H1 (cell line): Measurements from ENCODE around the gene TK1. TPM values are rescaled to one million over a fixed set of nuclear protein-coding genes. Genes with fewer than 3 reads are reported as not detected.

Experiments used
- ATF2 ChIP-seq: IDR thresholded peaks from 2 replicates; pipeline ENCODE4 v1.6.1; 2012; ENCODE audit warnings: low read length, inconsistent platforms
- ATF3 ChIP-seq: IDR thresholded peaks from 2 replicates; pipeline ENCODE4 v1.6.1; 2011; ENCODE audit warnings: low read depth, mild to moderate bottlenecking, low read length; ENCODE audit not compliant: insufficient read depth
- CHD2 ChIP-seq: IDR thresholded peaks from 2 replicates; pipeline ENCODE4 v1.6.1; 2012; ENCODE audit warnings: low read length, improper control_type of control experiment
- CREB1 ChIP-seq: IDR thresholded peaks from 2 replicates; pipeline ENCODE4 v1.6.1; 2012; ENCODE audit warnings: inconsistent platforms
- GTF2F1 ChIP-seq: IDR thresholded peaks from 2 replicates; pipeline ENCODE4 v1.6.1; 2012; ENCODE audit warnings: low read depth, low read length, improper control_type of control experiment, borderline replicate concordance
- JUND ChIP-seq: IDR thresholded peaks from 2 replicates; pipeline ENCODE4 v1.6.1; 2011; ENCODE audit warnings: mild to moderate bottlenecking, improper control_type of control experiment, low read length
- MAX ChIP-seq: IDR thresholded peaks from 2 replicates; pipeline ENCODE4 v1.6.1; 2012; ENCODE audit warnings: inconsistent platforms
- NANOG ChIP-seq: IDR thresholded peaks from 2 replicates; pipeline ENCODE4 v1.6.1; 2011; ENCODE audit warnings: low read length, low read depth, mild to moderate bottlenecking, inconsistent platforms; ENCODE audit not compliant: insufficient read depth, poor library complexity, severe bottlenecking
- POLR2AphosphoS5 ChIP-seq: IDR thresholded peaks from 2 replicates; pipeline ENCODE4 v1.6.1; 2011; ENCODE audit warnings: low read depth, low read length
- POU5F1 ChIP-seq: IDR thresholded peaks from 2 replicates; pipeline ENCODE4 v1.6.1; 2011; ENCODE audit warnings: low read depth, mild to moderate bottlenecking, low read length, moderate library complexity
- RXRA ChIP-seq: IDR thresholded peaks from 2 replicates; pipeline ENCODE4 v1.6.1; 2011; ENCODE audit warnings: low read depth, mild to moderate bottlenecking, low read length, moderate library complexity; ENCODE audit not compliant: insufficient read depth
- TAF1 ChIP-seq: IDR thresholded peaks from 2 replicates; pipeline ENCODE4 v1.6.1; 2011; ENCODE audit warnings: mild to moderate bottlenecking, low read depth, low read length
- TAF7 ChIP-seq: optimal IDR thresholded peaks from 2 replicates; pipeline ENCODE3; 2011; ENCODE audit warnings: low read depth, mild to moderate bottlenecking, inconsistent platforms, low read length, moderate library complexity, borderline replicate concordance
- ZNF274 ChIP-seq: IDR thresholded peaks from 2 replicates; pipeline ENCODE4 v1.7.0; 2012; ENCODE audit warnings: low read length, borderline replicate concordance; ENCODE audit errors: extremely low read depth
- polyA plus RNA-seq, 7 experiments: library from polyadenylated mRNA; depleted of rRNA in 3 of 7; stranded (reverse) in 5 of 7; unstranded in 2 of 7; fragments of >200 nt in 5 of 7; fragments of 200-250 nt in 2 of 7; gene quantifications; 1 replicate in 5 of 7; 2 replicates in 1 of 7; 4 replicates in 1 of 7; pipeline versions ENCODE4 v1.2.1 to v1.2.3, GENCODE V29; 2011 to 2013; ENCODE audit warnings: missing spikeins in 2 of 7, mixed read lengths in 2 of 7
- total RNA-seq: library from RNA; stranded (reverse); fragmentation: NEBNext Ultra II Directional; extraction: Animal tissue kit (Norgen Biotek cat#: 25700); gene quantifications from 2 replicates; pipeline ENCODE4 v1.2.1, GENCODE V29; 2021

TK1 gene
- total and polyA plus RNA-seq, 2 of the 8 experiments (the other 6 are each of a cell fraction or from before 2014, with no cell fraction given): 66.9 to 147 TPM

GRCh38 chr17:78137392-78138203 is 49.3 kb downstream of the TK1 start (continued):
- TF ChIP-seq TAF1 (no peak), TAF7 (no peak), NANOG (no peak), CHD2 (no peak), GTF2F1 (no peak), MAX (peak; percentile 31), RXRA (no peak), POLR2AphosphoS5 (no peak), CREB1 (no peak), ATF2 (no peak), ATF3 (no peak), POU5F1 (no peak), ZNF274 (no peak), JUND (no peak)
- TF ChIP-seq, all 59 proteins: peak for 4
